ENCODE data around the gene GALNT17. TPM values are rescaled to one million over a fixed set of nuclear protein-coding genes. Genes with fewer than 3 reads are reported as not detected.
"Not testable (repeated sequence)": the region's sequence is repeated elsewhere in the genome, so short reads cannot be mapped to it uniquely, and the experiment has no call there.

The GALNT17 gene
- total RNA-seq, 1 donor from 2014 or later: 1.7 TPM

DNA sequence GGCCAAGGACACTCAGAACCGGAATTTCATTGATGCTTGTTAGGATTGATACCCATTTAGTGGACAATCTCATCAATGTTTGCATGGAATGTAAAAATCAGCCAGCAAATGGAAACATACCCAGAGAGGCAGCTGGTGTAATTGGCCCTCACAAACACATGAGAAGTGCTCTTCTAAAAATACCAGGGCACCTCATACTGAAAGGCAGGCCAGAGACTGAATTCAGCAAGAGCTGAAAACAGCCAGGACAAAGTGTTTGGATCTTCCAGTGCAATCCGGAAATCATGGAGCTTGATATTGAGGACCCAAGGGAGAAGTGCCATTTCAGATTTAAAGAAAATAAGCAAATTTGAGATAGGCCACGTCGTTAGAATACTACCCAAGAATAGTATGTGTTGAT lies 498.6 kb downstream of the GALNT17 start:
- DNase-seq (ENCODE audit: low spot score): no peak

DNA sequence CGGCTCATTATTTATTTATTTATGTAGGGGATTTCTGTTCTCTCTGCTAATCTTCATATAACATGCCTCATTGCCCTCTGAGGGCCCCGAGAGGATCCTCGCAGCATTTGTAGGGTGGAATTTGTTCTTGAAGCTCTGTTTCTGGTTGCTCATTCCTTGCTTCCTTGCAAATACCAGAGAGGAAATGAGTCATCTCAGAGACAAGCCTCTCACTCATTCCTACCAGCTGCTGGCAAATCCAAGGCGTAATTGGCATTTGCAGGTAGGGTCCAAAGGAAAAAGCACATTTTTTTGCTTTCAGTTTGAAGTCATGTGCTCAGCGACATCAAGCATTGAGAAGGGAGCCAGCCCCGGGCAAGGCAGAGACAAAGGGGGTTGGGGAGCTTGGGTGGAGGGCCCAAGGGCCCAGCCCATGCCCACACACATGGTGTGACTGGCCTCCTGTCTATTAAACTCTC lies 501.6 kb downstream of the GALNT17 start:
- no peak for DNase-seq (ENCODE audit: low spot score)

DNA sequence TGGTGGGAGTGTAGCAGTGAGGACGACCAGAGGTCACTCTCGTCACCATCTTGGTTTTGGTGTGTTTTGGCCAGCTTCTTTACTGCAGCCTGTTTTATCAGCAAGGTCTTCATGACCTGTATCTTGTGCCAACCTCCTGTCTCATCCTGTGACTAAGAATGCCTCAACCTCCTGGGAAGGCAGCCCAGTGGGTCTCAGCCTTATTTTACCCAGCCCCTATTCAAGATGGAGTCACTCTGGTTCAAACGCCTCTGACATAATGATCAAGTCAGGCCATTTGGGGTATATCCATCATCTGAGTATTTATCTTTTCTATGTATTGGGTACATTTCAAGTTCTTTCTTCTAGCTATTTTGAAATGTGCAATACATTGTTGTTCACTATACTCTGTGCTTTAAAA lies 503.9 kb downstream of the GALNT17 start:
- DNase-seq (ENCODE audit: low spot score): not testable (repeated sequence)

DNA sequence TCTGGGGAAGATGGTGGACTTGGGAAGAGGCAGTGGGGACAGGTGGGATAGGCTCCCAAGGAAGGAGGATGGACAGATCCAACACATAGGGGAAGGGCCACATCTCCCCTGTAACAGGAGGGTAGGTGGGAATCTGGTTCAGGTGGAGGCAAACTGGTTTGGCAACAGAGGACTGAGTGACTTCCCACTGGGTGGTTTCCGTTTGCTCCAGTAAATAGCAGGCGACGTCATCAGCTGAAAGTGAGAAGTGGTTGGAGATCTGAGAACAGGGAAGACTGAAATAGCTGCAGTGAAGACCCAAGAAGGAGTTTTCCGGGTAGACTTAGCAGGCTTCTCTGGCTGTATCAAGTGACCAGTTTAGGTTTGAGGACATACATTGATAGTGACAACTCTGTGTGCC lies 504.4 kb downstream of the GALNT17 start:
- no peak for DNase-seq (ENCODE audit: low spot score)

DNA sequence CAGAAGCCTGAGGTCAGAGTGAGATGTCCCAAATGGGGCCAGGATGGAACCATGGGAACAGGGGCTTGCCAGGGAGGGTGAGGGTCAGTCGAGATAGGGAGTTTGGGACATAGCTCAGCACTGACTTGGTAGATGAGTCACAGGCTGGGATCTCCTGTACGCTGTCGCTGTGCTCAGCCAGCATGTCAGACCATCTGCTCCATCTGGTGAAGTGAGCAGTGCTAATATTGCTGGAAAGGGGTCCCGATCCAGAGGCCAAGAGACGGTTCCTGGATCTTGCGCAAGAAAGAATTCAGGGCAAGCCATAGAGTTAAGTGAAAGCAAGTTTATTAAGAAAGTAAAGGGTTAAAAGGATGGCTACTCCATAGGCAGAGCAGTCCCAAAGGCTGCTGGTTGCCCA lies 505.6 kb downstream of the GALNT17 start:
- DNase-seq (ENCODE audit: low spot score): no peak

DNA sequence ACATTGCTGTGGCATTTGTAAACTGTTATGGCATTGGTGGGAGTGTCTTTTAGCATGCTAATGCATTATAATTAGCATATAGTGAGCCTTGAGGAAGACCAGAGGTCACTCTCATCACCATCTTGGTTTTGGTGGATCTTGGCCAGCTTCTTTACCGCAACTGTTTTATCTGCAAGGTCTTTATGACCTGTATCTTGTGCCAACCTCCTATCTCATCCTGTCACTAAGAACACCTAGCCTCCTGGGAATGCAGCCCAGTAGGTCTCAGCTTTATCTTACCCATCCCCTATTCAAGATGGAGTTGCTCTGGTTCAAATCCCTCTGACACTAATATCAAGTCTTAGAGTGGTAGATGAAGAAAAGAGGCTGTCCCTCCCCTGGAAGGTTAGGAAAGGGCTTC lies 506.2 kb downstream of the GALNT17 start:
- no peak for DNase-seq (ENCODE audit: low spot score)

DNA sequence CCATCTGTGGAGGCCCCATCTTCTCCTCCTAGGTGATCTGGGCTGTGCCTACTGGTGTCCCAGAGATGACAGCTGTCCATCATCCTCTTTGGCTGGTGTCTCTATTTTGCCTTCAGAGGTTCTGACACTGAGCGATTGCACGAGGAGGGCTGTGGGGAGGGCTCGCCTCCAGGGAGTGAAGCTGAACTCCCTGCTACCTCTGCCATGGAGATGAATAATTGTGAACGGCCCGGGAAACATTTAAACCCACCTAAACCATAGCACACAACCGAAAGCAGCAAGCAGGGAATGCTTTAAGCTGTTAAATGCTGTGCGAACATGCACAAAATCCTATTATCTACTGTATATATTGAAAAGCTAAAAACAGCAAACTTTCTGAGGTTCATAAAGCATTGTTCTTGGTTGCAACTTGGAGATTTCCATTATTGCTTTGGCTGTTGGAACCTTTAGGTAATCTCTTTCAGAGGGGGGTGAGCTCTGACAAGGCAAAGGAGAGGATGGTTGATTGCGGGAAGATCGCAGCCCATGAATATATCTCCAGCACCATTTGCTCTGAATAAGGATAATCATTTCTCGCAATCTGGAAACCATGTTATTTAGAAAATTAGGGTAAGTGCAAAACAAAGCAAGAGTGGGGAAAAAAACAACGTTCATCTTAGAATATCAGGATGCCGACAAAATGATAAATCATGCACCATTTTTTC lies 507.6 kb downstream of the GALNT17 start:
- DNase-seq (ENCODE audit: low spot score): no peak

DNA sequence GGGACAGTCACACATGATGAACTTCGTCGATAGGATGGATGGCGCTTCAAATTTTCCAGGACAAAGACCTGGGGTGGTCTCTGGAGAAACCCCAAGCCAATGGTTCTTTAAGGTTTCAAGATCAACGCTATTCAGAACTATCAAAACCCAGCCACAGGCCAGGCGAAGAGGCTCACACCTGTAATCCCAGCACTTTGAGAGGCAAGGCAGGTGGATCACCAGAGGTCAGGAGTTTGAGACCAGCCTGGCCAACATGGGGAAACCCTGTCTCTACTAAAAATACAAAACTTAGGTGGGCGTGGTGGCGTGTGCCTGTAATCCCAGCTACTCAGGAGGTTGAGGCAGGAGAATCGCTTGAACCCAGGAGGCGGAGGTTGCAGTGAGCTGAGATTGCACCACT lies 511.1 kb downstream of the GALNT17 start:
- not testable (repeated sequence) for DNase-seq (ENCODE audit: low spot score)

DNA sequence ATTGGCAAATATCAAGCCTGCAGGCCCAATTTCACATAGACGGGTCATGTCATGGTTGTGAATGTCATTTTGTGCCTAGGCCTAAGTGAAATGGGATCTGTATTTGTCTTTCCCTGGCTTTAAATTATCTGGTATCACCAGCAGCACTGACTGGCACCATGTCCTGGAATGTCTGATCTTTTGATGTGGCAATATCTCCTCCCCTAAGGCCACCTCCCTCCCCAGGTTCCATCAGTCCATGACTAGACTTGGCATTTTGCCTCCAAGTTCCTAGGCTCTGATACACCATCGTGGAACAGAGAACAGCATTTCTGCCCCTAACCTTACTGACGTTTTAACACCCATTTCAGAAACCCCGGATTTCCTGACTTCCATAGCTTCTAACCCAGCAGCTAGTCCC lies 513.9 kb downstream of the GALNT17 start:
- DNase-seq (ENCODE audit: low spot score): no peak

DNA sequence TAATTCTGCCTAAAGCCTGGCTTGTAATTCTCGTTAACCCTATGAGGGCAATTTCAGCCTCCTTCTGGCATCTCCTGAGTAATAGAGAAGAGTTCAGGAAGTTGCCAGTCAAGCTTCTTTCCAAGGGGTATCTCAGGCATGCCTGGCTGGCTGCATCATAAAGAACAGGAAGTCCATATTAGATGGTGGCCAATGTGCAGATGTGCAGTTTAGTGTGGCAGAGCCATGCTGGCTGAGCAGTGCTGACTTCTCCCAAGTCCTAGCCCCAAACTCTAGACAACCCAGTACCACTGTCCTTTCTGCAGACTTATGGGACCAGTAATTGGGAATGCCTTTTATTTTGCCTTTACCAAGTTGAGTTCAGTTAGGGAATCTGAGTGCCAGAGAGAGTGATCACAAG lies 517.9 kb downstream of the GALNT17 start:
- no peak for DNase-seq (ENCODE audit: low spot score)

DNA sequence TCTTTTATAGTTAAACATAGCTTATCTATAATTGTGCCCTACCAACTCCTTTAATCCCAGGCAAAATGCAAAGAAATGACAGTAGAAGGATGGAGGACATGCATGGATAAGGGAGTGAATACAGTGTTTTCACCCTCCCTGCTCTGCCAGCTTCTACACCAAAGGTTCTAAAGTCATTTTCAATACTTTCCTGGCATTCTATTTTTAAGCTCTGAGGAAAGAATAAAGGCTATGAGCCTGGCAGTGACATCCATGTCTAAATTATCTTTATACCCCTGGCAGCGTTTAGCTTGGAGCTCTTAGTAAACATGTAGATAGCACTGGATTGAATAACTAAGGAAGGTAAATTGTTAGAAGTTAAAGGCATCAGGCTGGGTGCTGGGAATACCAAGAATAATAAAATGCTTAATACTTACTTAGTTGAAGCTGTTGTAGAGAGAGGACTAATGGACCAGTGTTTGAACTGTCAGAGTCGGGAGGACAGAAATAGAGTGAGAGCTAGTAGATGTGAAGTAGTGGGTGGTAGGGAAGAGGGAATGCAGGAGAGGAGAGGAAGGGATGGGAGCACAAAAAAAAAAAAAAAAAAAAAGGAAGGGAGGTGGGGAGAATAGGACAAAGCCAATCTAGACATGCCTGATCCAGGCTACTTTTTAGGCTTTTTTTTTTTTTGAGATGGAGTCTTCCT lies 518.9 kb downstream of the GALNT17 start:
- no peak for DNase-seq (ENCODE audit: low spot score)

DNA sequence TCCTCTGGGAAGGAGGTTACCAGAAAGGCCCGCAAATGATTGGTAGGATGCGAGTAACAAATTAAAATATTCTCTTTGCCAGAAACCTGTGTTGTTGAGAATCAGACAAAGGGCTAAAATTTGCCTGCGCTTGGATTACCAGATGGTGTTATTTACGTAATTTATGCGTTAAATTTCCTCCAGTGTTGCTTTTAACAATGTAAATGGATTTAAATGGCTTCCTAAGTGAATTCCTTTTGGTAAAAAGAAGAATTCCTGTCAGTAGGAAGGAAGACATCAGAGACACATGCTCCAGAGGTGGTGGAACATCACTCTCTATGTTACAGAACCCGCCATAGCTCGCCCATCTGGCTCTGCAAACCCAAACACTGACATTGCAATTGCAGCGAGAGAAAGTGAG lies 520.6 kb downstream of the GALNT17 start:
- no peak for DNase-seq (ENCODE audit: low spot score)

DNA sequence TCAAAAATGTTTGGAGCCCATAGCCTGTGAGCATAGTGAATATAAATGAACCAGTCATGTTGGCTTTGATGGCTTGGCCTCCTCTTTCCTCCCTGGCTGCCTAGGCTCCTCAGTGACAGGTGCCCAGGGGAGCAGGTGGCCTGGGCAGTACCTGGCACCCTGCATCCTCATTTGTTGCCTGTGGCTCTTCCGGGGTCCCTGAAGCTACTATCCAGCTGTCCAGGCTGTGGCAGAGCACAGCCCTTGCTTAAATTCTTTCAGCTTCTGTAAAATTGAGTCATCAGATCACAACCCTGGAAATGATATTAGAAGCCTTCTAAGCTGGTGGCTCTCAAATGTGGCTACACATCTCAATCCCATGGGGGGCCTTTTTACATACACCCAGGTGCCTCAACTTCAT lies 525.4 kb downstream of the GALNT17 start:
- no peak for DNase-seq (ENCODE audit: low spot score)

DNA sequence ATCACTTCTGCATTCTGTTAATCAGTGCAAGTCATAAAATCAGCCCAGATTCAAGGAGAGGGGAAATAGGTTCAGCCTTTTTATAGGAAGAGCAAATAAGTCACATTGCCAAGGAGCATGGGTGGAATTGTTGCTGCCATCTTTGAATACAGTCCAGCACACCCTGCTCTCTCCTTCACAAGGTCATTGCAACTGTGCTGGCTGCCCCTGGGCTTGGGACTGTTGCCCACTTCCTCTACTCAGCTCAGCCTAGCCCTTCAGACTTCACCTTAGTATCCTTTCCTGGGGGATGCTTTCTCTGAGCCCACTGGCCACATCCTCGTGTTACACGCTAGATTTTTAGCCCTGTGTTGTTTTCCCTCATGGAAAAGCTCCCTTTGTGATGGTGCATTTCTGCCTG lies 527.7 kb downstream of the GALNT17 start:
- DNase-seq (ENCODE audit: low spot score): no peak

DNA sequence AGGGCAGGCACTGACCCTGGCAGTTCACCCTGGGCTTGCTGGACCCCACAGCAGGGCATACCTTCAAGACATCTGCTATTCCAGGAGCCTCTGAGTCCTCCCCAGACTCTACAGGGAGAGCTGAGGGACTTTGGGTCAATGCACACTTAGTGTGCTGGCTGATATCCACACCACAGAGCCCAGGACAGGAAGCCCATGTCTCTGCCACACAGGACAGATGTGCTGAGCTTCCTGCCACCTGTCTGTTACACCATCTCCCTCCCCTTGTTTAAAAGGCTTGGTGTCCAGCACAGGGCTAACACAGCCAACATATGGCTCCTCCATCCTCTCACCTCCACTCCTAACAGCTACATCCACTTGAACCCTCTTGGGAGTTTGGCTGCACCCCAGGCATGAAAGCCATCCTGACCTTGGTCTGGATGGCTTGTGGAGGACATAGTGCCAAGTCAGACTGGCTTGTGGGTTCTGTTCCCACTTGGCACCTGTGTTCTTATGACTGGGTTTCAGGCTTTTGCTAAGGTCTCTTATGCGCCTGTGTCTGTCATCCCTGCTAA lies 529.8 kb downstream of the GALNT17 start:
- no peak for DNase-seq (ENCODE audit: low spot score)

DNA sequence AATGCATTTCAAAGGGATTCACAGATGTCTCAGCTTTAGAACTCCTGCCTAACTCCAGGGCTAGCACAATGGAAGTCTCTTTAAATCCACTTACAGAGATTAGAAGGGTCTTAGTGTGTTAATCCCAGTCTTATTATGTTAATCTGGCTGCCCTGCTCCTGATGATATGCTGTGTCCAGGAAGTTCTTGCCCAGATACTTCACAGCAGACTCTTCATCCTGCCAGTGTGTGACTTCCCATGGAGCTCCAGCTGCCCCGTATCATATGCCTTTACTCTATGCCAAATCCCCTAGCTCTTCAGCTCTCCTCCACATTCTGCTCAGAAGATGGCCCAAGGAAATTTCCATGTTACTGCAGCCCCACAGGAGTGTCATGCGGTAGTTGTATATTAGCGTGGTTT lies 533.8 kb downstream of the GALNT17 start:
- DNase-seq (ENCODE audit: low spot score): no peak

DNA sequence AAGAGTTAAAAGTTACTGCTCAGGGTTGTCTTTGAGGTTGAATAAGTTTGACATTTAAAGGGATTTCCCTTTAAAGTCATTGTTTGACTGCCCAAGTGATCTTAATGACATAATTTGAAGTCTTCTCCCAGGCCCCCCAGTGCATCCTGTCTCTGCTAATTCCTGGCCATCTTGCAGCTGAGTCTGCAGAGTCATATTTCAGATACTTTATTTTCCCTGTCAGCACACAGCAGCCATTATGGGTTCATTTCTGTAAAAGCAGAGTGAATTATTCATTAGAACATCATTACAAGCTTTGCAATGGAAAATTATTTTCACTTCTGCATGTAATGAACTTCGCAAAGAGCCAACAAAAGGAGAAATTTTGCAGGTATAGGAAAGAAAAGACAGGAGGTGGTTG lies 536.6 kb downstream of the GALNT17 start:
- no peak for DNase-seq (ENCODE audit: low spot score)

DNA sequence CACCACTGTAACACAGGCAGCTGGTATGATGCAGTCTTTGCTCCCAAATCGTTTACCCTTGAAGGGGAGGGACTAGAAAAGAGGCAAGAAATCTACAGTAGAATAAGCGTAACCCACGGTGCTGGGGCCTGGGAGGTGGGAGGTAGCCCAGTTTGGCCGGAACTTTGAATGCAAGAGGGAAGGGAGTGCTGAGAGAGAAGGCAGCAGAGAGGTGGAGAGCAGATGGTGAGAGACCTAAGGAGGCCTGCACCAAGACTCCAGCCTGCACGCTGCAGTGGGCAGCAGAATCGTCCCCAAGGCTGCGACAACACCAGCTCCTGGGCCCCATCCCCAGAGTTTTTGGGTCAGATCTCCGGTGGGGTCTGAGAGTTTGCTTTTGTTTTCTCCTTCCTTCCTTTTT lies 547.5 kb downstream of the GALNT17 start:
- no peak for DNase-seq (ENCODE audit: low spot score)

DNA sequence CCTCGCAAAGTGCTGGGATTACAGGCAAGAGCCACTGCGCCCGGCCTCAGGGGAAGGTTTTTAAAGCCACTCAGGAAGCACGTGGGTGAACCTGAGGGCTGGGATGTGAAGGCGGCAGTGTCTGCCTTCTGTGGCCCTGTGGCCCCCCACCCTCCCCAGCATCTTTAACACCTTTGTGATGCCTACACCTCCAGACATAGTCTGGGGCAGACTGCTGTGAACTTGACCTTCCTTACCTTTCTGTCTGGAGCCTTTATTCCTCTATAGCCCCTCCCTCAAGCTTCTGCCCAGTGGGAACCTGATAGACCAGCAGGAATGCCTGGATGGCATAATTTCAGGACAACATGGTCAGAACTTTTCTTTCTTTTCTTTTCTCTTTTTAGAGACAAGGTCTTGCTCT lies 550.2 kb downstream of the GALNT17 start:
- DNase-seq (ENCODE audit: low spot score): no peak

DNA sequence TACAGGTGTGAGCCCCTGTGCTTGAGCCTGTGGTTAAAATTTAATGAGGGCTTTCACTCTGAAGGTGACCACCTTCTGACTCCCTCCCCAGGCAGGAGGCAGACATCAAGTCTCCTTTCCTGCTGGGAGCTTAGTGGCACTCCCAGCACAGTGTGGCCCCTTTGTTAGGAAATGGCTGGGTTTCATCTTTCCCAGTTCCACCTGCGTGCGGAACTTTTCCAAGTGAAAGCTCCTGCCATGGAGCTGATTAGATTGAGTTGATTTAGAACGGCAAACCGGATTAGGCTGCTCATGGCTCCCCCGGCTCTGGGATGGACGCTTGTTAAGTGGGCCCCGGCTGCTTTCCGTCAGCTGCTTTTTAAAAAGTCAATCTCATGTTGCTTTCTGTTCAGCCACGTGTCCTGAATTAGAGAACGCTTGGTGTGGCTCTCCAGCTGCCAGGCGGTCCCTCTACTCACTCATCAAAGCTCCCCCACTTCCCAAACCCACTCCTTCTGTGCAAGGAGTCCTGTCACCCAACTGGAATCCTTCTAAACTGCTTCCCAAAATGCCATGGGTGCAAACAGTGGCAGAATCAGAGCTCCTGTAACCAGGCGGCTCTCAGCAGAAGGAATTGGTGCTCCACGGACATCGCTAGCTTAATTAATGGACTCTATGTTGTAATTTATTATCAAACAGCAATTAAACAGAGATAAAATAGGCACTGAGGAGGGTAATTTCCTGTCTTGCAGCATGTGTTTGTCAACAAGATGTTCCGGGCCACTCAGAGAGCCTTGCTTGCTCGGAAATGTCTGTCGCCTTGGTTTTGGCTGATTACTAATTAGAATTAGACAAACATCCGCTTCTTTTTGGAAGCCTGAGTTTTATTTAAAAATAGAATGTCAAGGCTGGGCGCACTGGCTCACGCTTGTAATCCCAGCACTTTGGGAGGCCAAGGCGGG lies 551.2 kb downstream of the GALNT17 start:
- DNase-seq (ENCODE audit: low spot score): no peak

DNA sequence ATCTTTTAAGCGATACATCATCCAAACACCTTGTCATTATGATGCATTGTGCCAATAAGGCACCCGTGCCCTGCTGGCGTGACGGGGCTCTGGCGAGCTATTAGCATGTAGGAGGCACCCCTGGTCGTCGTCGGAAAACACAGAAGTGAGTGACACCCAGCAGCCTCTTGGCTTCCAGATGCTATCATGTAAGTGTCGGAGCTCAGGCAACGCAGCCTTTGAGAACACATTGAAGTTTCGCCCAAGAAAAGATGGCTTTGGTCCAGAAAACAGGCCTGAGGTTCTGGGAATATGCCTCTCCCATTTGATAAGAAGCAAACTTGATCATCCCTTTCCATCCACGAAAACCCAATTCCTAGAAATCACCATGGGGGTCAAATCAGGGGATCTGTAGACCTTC lies 555.3 kb downstream of the GALNT17 start:
- DNase-seq (ENCODE audit: low spot score): no peak
